ENCODE measurements around the gene SH3GL3.

Gene SH3GL3

GRCh38 chr15:83610901-83611685, 164.0 kb downstream of the SH3GL3 start:
- DNase-seq (ENCODE audit: low read depth in 1 of 2, low spot score in 1 of 2) = no peak

- no peak for DNase-seq (ENCODE audit: low read depth in 1 of 2, low spot score in 1 of 2)
These were observed 165.1 kb downstream of the SH3GL3 start for GRCh38 chr15:83612226-83612625.

GRCh38 chr15:83612898-83613635, 165.9 kb downstream of the SH3GL3 start:
- no peak for DNase-seq (ENCODE audit: low read depth in 1 of 2, low spot score in 1 of 2)

GRCh38 chr15:83613714-83614113, 166.6 kb downstream of the SH3GL3 start:
- DNase-seq (ENCODE audit: low read depth in 1 of 2, low spot score in 1 of 2) = no peak

- DNase-seq (ENCODE audit: low read depth in 1 of 2, low spot score in 1 of 2) = no peak
These were observed 169.7 kb downstream of the SH3GL3 start for GRCh38 chr15:83616840-83617239.

- DNase-seq (ENCODE audit: low read depth in 1 of 2, low spot score in 1 of 2) = no peak
These were observed 179.1 kb downstream of the SH3GL3 start for GRCh38 chr15:83626171-83626802.

GRCh38 chr15:83631534-83631933, 184.4 kb downstream of the SH3GL3 start:
- DNase-seq (ENCODE audit: low read depth in 1 of 2, low spot score in 1 of 2) = no peak

- DNase-seq (ENCODE audit: low read depth in 1 of 2, low spot score in 1 of 2) = no peak
These were observed 196.1 kb downstream of the SH3GL3 start for GRCh38 chr15:83643201-83643600.

- DNase-seq (ENCODE audit: low read depth in 1 of 2, low spot score in 1 of 2) = no peak
These were observed 197.3 kb downstream of the SH3GL3 start for GRCh38 chr15:83644439-83644838.

GRCh38 chr15:83650831-83651230, 203.7 kb downstream of the SH3GL3 start:
- DNase-seq (ENCODE audit: low read depth in 1 of 2, low spot score in 1 of 2) = no peak

GRCh38 chr15:83651541-83651940, 204.4 kb downstream of the SH3GL3 start:
- no peak for DNase-seq (ENCODE audit: low read depth in 1 of 2, low spot score in 1 of 2)

GRCh38 chr15:83652626-83653204, 205.6 kb downstream of the SH3GL3 start:
- DNase-seq (ENCODE audit: low read depth in 1 of 2, low spot score in 1 of 2) = no peak

- DNase-seq (ENCODE audit: low read depth in 1 of 2, low spot score in 1 of 2) = no peak
These were observed 206.1 kb downstream of the SH3GL3 start for GRCh38 chr15:83653288-83653638.

- DNase-seq (ENCODE audit: low read depth in 1 of 2, low spot score in 1 of 2) = no peak
These were observed 206.7 kb downstream of the SH3GL3 start, which contains the start of gene ADAMTSL3 for GRCh38 chr15:83653639-83654378. TSS of gene ADAMTSL3 (plus strand) at chr15:83654123. CDS start at chr15:83655762, 1,639 bp downstream.

GRCh38 chr15:83654379-83655236, 207.5 kb downstream of the SH3GL3 start:
- DNase-seq (ENCODE audit: low read depth in 1 of 2, low spot score in 1 of 2) = no peak

- no peak for DNase-seq (ENCODE audit: low read depth in 1 of 2, low spot score in 1 of 2)
These were observed 208.1 kb downstream of the SH3GL3 start for GRCh38 chr15:83655237-83655616.

- no peak for DNase-seq (ENCODE audit: low read depth in 1 of 2, low spot score in 1 of 2)
These were observed 209.1 kb downstream of the SH3GL3 start for GRCh38 chr15:83656192-83656591.

GRCh38 chr15:83656943-83657528, 209.9 kb downstream of the SH3GL3 start:
- no peak for DNase-seq (ENCODE audit: low read depth in 1 of 2, low spot score in 1 of 2)

- DNase-seq (ENCODE audit: low read depth in 1 of 2, low spot score in 1 of 2) = no peak
These were observed 210.4 kb downstream of the SH3GL3 start for GRCh38 chr15:83657549-83657948.

All from activated CD4-positive, alpha-beta T cell treated with anti-CD3 and anti-CD28 coated beads, Interleukin-2, amount 50 U/mL, for 24 hours (primary cell).